ENCODE data around the gene SMIM45.

DNA sequence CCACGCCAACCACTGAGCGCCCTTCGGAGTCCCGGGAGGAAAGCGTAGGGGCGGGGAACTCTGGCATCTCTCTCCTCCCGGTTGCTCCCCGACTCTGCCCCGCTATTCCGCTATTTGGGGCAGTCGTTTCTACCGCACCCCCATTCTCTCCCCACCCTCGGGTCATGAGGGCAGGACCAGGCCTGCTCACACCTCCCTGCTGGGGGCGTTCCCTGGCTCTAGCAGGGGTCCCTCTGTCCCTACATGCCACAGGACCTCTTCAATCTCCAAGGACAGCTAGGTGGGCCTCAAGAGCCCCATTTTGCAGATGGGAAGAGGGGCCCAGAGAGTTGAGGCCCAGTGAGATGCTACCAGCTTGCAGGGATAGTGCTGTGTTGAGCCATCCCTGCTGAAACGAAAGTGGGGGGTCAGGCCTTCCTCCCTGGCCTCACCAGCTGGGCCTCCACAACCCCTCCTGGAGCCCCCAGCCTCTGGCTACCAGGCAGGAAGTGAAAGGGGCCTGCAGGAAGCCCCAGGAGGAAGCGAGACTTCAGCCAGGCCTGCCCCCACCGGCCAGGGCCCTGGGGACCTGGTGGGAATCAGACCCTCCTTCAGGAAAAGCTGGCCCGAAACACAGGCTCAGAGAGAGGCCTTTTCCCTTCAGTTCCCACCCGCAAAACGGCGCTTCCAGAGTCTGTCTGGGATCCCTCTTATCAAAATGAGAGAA, 31.5 kb upstream of the SMIM45 start:
- TF ChIP-seq CTCF (IDR thresholded peaks at IDR 0.05) (no peak), POLR2A (IDR thresholded peaks at IDR 0.05) (no peak)

Measured in suprapubic skin (tissue), 3 donors.